Activated T-cell treated with anti-CD3 and anti-CD28 coated beads for 1 hour (primary cell): ENCODE measurements around the gene EOMES.
A peak's percentile ranks its signal among the peaks of the same experiment; 100 is the strongest.

Experiments
- DNase-seq: peaks from one replicate; pipeline ENCODE4 v3.0.0-alpha.2; 2020; ENCODE audit warnings: low read depth

Gene EOMES

DNA sequence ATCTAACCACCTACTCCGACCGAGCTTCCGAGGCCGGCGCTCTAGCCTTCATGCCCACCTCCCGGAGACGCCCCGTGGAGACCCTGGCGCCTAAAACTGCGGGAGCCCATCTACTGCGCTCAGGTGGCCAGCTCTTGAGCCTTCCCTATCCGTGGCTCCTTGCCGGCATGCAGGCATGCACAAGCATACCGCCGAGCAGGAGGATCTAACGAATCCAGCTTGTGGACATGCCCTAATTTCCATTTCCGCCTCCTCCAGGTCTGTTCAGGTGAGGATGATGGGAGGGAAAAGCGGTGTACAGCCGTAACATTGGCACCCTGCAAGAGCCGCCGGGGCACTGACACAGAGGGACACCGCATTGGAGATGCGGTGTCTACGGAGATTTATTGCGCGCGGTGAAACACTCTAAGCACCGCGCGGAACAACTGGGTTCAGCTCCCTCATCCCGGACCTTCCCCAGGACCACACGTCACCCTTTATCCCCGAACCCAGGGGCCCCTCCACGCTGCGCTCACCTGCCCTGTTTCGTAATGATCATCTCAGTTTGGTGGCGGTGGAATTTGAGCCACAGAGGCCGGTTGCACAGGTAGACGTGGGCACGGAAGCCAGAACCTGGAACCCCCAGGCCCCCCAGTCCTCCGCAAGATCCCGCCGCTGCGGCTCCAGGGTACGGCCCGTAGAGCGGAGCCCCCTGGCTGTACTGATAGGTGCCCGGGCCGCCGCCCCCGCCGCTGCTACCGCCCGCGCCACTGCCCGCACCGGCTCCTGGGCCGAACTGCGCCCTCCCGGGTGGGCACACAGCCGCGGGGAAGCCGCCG lies 1.0 kb downstream of the EOMES start:
- no peak for DNase-seq

DNA sequence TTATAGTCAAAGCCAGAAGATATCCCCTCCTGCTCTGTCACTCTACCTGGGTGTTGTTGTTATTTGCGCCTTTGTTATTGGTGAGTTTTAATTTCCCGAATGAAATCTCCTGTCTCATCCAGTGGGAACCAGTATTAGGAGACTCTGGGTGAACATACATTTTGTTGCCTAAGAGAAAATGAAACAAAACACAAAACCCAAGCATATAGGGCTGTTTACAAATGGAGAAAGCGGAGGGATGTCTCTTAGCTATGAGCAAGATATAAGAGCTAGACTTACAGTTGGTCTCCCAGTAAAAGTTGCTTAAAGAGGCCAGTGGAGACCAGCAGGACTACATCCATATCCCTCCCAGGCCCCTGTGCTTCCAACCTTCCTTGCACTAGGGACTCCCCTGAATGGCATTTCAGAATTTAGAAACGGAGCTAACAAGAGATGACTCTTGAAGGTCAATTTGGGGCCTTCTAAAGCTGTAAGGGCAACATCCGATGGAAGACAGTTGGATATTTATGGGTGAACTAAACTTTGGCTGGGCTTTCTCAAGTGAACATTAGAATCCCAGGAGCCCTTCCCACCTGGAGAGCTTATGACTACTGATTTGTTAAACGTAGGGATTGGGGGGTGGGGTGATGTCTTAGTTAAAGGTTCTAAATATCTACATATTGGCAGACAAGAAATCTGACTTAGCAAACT lies 2.7 kb downstream of the EOMES start:
- no peak for DNase-seq

- no peak for DNase-seq
Observed at GRCh38 chr3:27718459-27718858, 3.7 kb downstream of the EOMES start.

GRCh38 chr3:27717200-27717852 lies 4.8 kb downstream of the EOMES start:
- DNase-seq = no peak

- DNase-seq = no peak
Observed at GRCh38 chr3:27716309-27716708, 5.8 kb downstream of the EOMES start.

DNA sequence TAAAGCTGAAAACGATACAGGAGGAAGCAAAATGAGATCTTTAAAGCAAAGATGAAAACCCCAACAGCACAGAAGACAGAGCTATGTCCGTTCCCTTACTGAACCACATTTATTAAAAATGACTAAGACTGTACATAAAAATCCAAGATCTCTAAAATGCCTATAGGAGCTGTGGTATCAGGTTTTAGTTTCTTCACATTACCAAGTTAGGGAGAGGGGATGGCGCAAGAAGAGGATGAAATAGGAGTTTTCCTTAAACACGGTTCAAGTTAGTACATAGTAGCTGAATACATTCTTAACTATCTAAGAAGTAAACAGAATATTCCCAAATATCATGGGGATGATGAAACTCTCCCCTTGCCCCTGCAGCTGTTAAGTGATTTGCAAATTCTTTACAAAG lies 6.3 kb downstream of the EOMES start:
- DNase-seq = no peak

- DNase-seq = no peak
Observed at GRCh38 chr3:27715454-27715806, 6.7 kb downstream of the EOMES start.

GRCh38 chr3:27714692-27715453 lies 7.2 kb downstream of the EOMES start:
- no peak for DNase-seq

DNA sequence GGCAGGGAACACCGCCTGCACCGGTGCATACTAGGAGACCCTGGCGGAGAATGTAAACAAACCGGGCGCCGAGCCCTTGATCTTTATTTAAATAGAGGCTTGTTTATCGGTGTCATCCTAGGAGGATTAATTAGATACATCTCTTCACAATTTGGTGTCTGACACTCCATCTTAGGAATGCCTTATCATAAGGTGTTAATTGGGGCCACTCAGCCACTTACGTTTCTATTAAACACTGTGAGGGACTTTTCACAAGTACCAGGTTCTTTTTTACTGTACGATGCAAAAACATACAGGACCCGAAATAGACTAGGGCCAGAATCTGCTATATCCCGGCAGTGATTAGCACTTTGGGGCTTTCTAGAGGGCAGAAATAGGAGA lies 8.0 kb downstream of the EOMES start:
- no peak for DNase-seq

DNA sequence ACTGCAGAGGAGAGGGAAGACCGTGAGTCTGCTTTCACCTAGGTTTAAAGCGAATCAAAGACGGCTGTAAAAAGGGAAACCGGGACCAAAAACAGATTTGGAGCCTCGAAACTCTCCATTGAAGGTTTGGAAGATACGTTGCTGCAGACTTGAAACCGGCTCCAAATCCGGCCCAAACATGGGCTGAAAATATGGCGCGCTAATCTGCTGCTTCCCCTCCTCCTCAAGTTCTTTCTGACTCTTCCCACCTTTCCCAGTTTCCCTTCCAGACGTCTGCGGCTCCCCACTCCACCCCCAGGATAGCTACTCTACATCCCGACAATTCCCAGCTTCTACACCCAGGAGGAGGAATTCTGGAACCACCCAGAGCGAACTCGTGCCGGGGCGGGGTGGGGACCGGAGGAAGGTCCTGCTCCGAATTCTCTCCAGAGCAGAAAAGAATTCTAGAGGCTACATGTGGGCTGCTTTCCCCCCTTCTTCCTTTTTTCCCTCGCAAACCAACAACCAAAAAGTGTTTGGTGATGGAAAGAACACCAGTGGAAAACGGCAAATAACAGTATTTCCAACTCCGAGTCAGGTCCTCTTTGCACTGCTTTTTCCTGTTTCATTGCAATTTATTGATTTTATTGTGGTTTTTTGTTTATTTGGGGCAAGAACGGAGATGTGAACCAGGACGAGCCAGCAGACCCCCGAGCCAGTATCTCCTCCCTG lies 8.5 kb downstream of the EOMES start:
- DNase-seq = no peak

- DNase-seq = no peak
Observed at GRCh38 chr3:27713078-27713423, 9.1 kb downstream of the EOMES start.

GRCh38 chr3:27712136-27713077 lies 9.7 kb downstream of the EOMES start:
- peak; percentile 66 for DNase-seq

- DNase-seq = no peak
Observed at GRCh38 chr3:27708250-27708649, 13.9 kb downstream of the EOMES start.

- no peak for DNase-seq
Observed at GRCh38 chr3:27699067-27699466, 23.1 kb downstream of the EOMES start.

DNA sequence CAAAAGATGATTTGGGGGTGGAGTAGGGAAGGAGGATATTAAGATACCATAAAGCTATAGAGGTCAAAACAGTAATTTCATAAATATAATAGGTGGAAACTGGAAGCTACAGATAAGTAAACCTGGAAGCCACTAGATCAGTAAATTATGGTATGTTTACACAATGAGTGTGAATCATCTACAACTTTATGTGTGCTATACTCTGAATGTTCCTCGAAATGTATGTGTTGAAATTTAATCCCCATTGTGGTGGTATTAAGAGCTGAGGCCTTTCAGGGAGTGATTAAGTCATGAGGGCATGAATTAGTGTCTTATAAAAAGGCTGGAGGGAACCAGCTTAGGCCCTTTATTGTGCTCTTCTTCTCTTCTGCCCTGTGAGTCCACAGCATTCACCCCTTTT lies 25.2 kb downstream of the EOMES start:
- DNase-seq = no peak

DNA sequence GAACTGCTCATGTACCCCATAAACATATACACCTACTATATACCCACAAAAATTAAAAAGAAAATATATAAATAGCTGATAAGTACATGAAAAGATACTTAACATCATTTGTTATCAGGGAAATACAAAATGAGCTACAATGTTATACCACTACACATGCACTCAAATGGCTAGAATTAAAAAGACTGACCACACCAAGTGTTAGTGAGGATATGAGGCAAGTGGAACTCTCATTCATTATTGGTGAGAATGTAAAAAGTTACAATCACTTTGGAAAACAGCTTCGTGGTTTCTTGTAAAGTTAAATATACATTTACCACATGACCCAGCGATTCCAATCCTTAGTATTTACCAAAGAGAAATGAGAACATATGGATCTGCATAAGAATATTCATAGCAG lies 26.5 kb downstream of the EOMES start:
- no peak for DNase-seq

DNA sequence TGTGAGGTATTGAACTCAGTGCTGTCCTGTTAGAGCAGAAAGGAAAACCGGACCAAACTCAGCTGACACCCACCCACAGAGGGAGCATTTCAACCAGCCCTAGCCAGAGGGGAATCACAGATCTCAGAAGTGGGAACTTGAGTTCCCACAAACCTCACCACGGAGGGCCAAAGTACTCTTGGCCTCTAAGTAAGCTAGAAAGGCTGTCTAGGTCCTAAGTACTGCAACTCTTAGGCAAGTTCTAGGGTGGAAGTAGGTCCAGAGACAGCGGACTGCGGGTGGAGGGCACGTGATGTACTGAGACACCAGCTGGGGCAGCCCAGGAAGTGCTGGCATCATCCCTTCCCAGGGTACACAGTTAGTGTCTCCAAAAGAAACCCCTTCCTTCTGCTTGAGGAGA lies 34.1 kb downstream of the EOMES start:
- no peak for DNase-seq

DNA sequence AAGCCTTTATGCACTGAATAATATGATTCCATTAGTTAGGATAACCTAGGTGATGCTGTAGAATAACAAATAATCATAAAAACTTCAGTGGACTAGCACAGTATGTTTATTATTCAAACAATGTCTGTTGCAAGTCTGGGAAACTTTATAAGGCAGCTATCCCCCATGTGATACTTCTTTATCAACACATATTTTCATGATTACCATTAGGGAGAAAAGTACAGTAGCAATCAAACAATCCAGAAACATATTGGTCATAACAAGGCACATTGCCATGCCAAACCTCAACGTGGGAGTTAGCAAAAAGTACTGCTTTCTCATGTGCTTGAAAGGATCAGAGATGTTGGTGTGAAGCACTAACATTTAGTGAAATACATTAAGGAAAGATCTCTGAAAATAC lies 35.5 kb downstream of the EOMES start:
- no peak for DNase-seq

DNA sequence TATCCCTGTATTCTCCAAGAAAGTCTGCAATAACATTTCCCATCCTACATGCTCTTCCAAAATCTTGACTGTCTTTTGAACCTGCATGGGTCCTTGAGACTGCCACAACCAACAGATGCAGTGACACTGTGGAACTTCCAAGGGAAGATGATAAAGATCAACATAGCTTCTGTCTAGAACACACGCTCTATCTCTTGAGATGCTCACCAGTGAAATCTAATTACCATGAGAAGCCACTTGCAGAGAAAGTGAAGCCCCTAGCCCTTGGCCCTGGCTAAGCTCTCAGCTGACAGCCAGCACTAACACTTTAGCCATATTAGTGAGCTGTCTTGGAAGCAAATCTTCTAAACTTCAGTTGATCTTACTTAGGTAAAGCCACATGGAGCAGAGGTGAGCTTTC lies 36.6 kb downstream of the EOMES start:
- no peak for DNase-seq

DNA sequence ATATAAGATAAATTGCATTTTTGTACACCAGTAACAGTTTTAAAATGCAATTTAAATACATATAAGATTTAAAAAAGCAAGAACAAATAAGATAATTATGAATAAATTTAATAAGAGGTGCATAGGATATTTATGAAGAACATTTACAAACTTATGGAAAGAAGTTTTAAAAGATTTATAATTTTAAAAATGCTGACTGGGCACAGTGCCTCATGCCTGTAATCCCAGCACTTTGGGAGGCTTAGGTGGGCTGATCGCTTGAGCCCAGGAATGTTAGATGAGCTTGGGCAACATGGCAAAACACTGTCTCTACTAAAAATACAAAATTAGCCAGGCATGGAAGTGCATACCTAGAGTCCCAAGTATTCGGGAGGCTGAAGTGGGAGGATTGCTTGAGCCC lies 37.8 kb downstream of the EOMES start:
- DNase-seq = no peak

- no peak for DNase-seq
Observed at GRCh38 chr3:27681249-27681748, 40.8 kb downstream of the EOMES start.
